ENCODE results near the gene VPS13D.

DNA sequence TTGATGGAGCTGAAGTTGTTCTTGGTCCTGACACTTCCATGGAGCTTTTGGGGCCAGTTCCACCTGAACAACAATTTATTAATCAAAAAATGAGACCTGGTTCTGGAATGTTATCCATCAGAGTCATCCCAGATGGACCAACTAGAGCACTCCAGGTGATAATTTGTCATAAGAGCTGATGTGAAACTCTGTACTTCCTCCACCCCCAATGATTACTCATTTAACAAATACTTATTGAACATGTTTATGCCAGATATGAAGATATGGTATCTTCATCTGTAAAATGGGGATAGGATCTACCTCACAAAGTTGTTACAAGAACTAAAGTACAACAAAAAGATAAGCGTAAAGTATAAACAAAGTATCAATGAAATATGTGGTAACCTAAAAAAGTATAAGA, 153.2 kb downstream of the VPS13D start:
- TF ChIP-seq POLR2A (IDR thresholded peaks at IDR 0.05; ENCODE audit: low read length) (no peak), GATA1 (IDR thresholded peaks at IDR 0.05; ENCODE audit: low read depth, low read length) (no peak)

All from erythroblast (primary cell).